ENCODE data around the gene DNAH14.

GRCh38 chr1:224882264-224882663 is 47.2 kb upstream of the DNAH14 start:
- TF ChIP-seq POLR2A (IDR thresholded peaks at IDR 0.05) (no peak), CTCF (IDR thresholded peaks at IDR 0.05) (no peak)
